ENCODE data around the gene SURF1. TPM values are rescaled to one million over a fixed set of nuclear protein-coding genes. Genes with fewer than 3 reads are reported as not detected.

The SURF1 gene
- total RNA-seq, 1 experiment from 2014 or later, result 47.9 TPM

- CTCF ChIA-PET, result no interaction called here
- no peaks in the 10 kb centered on the region for H3K36me3 Mint-ChIP-seq (ENCODE audit: insufficient read depth, unreplicated experiment)
- TF ChIP-seq, protein P1, sequence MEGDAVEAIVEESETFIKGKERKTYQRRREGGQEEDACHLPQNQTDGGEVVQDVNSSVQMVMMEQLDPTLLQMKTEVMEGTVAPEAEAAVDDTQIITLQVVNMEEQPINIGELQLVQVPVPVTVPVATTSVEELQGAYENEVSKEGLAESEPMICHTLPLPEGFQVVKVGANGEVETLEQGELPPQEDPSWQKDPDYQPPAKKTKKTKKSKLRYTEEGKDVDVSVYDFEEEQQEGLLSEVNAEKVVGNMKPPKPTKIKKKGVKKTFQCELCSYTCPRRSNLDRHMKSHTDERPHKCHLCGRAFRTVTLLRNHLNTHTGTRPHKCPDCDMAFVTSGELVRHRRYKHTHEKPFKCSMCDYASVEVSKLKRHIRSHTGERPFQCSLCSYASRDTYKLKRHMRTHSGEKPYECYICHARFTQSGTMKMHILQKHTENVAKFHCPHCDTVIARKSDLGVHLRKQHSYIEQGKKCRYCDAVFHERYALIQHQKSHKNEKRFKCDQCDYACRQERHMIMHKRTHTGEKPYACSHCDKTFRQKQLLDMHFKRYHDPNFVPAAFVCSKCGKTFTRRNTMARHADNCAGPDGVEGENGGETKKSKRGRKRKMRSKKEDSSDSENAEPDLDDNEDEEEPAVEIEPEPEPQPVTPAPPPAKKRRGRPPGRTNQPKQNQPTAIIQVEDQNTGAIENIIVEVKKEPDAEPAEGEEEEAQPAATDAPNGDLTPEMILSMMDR (IDR thresholded peaks at IDR 0.05; ENCODE audit: unreplicated experiment), result no peak
- H3K27me3 Mint-ChIP-seq (ENCODE audit: unreplicated experiment), result peaks cover 8% of the 10 kb centered on the region
- H3K9me3 Mint-ChIP-seq (ENCODE audit: low read depth, unreplicated experiment), result no peaks in the 10 kb centered on the region
- BruUV-seq (replicated peaks), result no TSS peak
- no peak for DNase-seq
- intact Hi-C loops (cut with micrococcal nuclease; ENCODE audit: unreplicated experiment), result no loop called here
- H3K4me3 Mint-ChIP-seq (ENCODE audit: low read depth, unreplicated experiment), result no peak overlapping the region
- H3K4me1 Mint-ChIP-seq (ENCODE audit: low read depth, unreplicated experiment), result no peaks in the 10 kb centered on the region
- H3K27ac Mint-ChIP-seq (ENCODE audit: unreplicated experiment), result no peak overlapping the region
Measured at GRCh38 chr9:133384736-133385321, 28.5 kb upstream of the SURF1 start.

DNA sequence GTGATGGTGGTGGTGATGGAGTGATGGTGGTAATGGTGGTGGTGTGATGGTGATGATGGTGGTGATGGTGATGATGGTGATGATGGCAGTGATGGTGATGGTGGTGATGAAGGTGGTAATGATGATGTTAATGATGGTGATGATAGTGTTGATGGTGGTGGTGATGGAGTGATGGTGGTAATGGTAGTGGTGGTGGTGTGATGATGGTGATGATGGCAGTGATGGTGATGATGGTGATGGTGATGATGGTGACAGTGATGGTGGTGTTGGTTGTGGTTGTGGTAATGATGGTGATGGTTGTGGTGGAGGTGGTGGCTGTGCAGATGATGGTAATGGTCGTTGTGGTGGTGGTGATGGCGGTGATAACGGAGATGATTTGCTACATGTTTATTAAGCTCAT is 27.2 kb upstream of the SURF1 start:
- intact Hi-C loops (cut with micrococcal nuclease; ENCODE audit: unreplicated experiment), result no loop called here
- Mint-ChIP-seq H3K27ac (ENCODE audit: unreplicated experiment) (no peak overlapping the region), H3K4me1 (ENCODE audit: low read depth, unreplicated experiment) (peaks cover 5% of the 10 kb centered on the region), H3K36me3 (ENCODE audit: insufficient read depth, unreplicated experiment) (no peaks in the 10 kb centered on the region), H3K27me3 (ENCODE audit: unreplicated experiment) (no peaks in the 10 kb centered on the region), H3K9me3 (ENCODE audit: low read depth, unreplicated experiment) (no peaks in the 10 kb centered on the region), H3K4me3 (ENCODE audit: low read depth, unreplicated experiment) (no peak overlapping the region)
- CTCF ChIA-PET, result no interaction called here
- TF ChIP-seq, protein P1 (IDR thresholded peaks at IDR 0.05; ENCODE audit: unreplicated experiment), result no peak
- no TSS peak for BruUV-seq (replicated peaks)
- no peak for DNase-seq

DNA sequence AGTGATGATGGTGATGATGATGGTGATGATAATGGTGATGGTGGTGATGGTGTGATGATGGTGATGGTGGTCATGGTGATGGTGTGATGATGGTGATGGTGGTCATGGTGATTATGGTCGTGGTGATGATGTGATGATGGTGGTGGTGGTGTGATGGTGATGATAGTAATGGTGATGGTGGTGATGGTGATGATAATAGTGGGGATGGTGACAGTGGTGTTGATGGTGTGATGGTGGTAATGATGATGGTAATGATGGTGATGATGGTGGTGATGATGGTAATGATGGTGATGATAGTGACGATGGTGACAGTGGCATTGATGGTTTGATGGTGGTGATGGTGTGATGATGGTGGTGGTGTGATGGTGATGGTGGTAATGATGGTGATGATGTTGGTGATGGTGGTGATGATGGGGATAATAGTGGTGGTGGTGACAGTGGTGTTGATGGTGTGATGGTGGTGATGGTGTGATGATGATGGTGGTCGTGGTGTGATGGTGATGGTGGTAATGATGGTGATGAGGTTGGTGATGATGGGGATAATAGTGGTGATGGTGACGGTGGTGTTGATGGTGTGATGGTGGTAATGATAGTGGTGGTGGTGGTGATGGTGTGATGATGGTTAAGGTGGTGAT is 26.3 kb upstream of the SURF1 start:
- intact Hi-C loops (cut with micrococcal nuclease; ENCODE audit: unreplicated experiment), result no loop called here
- no TSS peak for BruUV-seq (replicated peaks)
- H3K27ac Mint-ChIP-seq (ENCODE audit: unreplicated experiment), result no peak overlapping the region
- no peaks in the 10 kb centered on the region for H3K36me3 Mint-ChIP-seq (ENCODE audit: insufficient read depth, unreplicated experiment)
- DNase-seq, result no peak
- H3K4me3 Mint-ChIP-seq (ENCODE audit: low read depth, unreplicated experiment), result no peak overlapping the region
- no peaks in the 10 kb centered on the region for H3K9me3 Mint-ChIP-seq (ENCODE audit: low read depth, unreplicated experiment)
- TF ChIP-seq, protein P1 (IDR thresholded peaks at IDR 0.05; ENCODE audit: unreplicated experiment), result no peak
- CTCF ChIA-PET, result no interaction called here
- H3K27me3 Mint-ChIP-seq (ENCODE audit: unreplicated experiment), result no peaks in the 10 kb centered on the region
- peaks cover 9% of the 10 kb centered on the region for H3K4me1 Mint-ChIP-seq (ENCODE audit: low read depth, unreplicated experiment)

DNA sequence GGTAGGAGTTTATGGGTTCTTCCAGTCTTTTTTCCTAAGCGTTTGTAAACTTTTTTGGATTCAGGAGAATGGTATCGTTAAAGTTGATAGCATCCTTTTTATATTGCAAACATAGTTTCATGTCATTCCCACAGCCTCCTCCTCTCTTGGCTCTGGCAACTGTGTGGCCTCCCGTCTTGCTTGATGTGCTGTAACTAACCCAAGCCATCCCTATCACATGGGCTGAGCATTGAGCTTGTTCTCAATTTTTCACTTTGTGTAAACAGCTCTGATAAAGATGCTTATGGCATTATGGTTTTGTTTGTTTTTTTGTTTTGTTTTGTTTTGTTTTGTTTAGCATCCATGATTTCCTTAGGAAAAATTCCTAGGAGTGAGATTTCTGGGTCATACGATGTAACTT is 24.4 kb upstream of the SURF1 start:
- no peak for DNase-seq
- H3K4me3 Mint-ChIP-seq (ENCODE audit: low read depth, unreplicated experiment), result no peak overlapping the region
- no TSS peak for BruUV-seq (replicated peaks)

More for the DNA sequence above, 24.4 kb upstream of the SURF1 start:
- CTCF ChIA-PET, result interaction anchor here (0.6 to 0.7 kb wide), 2 partner anchors 24 to 79 kb away, joined by 3 read pairs; partner anchors contain the start of genes CACFD1, SURF1 and SURF2
- H3K9me3 Mint-ChIP-seq (ENCODE audit: low read depth, unreplicated experiment), result no peaks in the 10 kb centered on the region
- intact Hi-C loops (cut with micrococcal nuclease; ENCODE audit: unreplicated experiment), result no loop called here
- H3K27me3 Mint-ChIP-seq (ENCODE audit: unreplicated experiment), result no peaks in the 10 kb centered on the region
- H3K36me3 Mint-ChIP-seq (ENCODE audit: insufficient read depth, unreplicated experiment), result no peaks in the 10 kb centered on the region
- TF ChIP-seq, protein P1 (IDR thresholded peaks at IDR 0.05; ENCODE audit: unreplicated experiment), result no peak
- H3K27ac Mint-ChIP-seq (ENCODE audit: unreplicated experiment), result no peak overlapping the region
- peaks cover 9% of the 10 kb centered on the region for H3K4me1 Mint-ChIP-seq (ENCODE audit: low read depth, unreplicated experiment)

Data from Calu3 (cell line).